K562 (cell line): ENCODE data around the gene CEACAM8. TPM values are rescaled to one million over a fixed set of nuclear protein-coding genes. Genes with fewer than 3 reads are reported as not detected.

Experiments
- ATAC-seq: fragments of 200-7000 bp; cut with Tn5 transposase; 3 replicates; pipeline ENCODE4 v1.9.1; 2020; ENCODE audit warnings: moderate library complexity
- BruUV-seq: library from RNA; stranded (reverse); fragments of 400-500 nt; replicated peaks from 2 replicates; lab custom pipeline; 2021; lab: Mats Ljungman, UMichigan
- CTCF ChIA-PET: fragments of 300-600 bp; formaldehyde crosslinking; extraction: SDS; loops from one replicate; lab custom pipeline; 2021; ENCODE audit warnings: low intra/inter-chr PET ratio; lab: Yijun Ruan, JAX
- POLR2A ChIA-PET: fragments of 300-600, 350-650 bp; sonication (Branson Sonifier 250); formaldehyde crosslinking; extraction: SDS; loops from one replicate; lab custom pipeline; 2021; ENCODE audit warnings: antibody characterized with exemption, inconsistent platforms; lab: Yijun Ruan, JAX
- DNase-seq, 4 experiments: peaks; one replicate each; pipeline versions ENCODE4 v3.0.0 to v3.0.0-alpha.2; 2011 to 2018; ENCODE audit warnings: low spot score in 3 of 4, mixed read lengths in 3 of 4; ENCODE audit errors: extremely low read depth in 1 of 4
- FAIRE-seq: peaks from 2 replicates; lab custom pipeline; 2011; peaks lifted over from hg19 to GRCh38; lab: Jason Lieb, UNC
- H2AFZ ChIP-seq: 2 replicates; pipeline ENCODE4 v1.6.0; 2011; ENCODE audit warnings: low read depth, low read length, control low read depth, inconsistent platforms
- H3K27ac ChIP-seq: fragments of 200-600 bp; 3 replicates; pipeline ENCODE4 v1.8.0; 2011; ENCODE audit warnings: low read depth, mild to moderate bottlenecking, control low read depth, inconsistent platforms, low read length, moderate library complexity, mixed read lengths; ENCODE audit errors: extremely low read depth
- H3K27me3 ChIP-seq, 2 experiments: fragments of 300-600 bp in 1 of 2; 2 replicates in 1 of 2; 3 replicates in 1 of 2; pipeline versions ENCODE4 v1.6.0 to v1.8.0; 2011; ENCODE audit warnings: inconsistent platforms in 2 of 2, low read length in 2 of 2, mild to moderate bottlenecking in 1 of 2, mixed read lengths in 1 of 2, moderate library complexity in 1 of 2; ENCODE audit not compliant: control insufficient read depth in 2 of 2, insufficient read depth in 2 of 2
- H3K36me3 ChIP-seq: fragments of 300-600 bp; 3 replicates; pipeline ENCODE4 v1.8.0; 2011; ENCODE audit warnings: mild to moderate bottlenecking, low read length, inconsistent platforms; ENCODE audit not compliant: control insufficient read depth, insufficient read depth
- H3K4me1 ChIP-seq, 2 experiments: fragments of 200-600 bp in 1 of 2; replicated peaks in 1 of 2; 2 replicates in 1 of 2; 3 replicates in 1 of 2; pipeline versions ENCODE4 v1.5.1 to v1.8.0; 2011; ENCODE audit warnings: inconsistent platforms in 2 of 2, low read length in 2 of 2, mild to moderate bottlenecking in 1 of 2, mixed read lengths in 1 of 2, moderate library complexity in 1 of 2; ENCODE audit not compliant: control insufficient read depth in 2 of 2, insufficient read depth in 2 of 2
- H3K4me2 ChIP-seq: 2 replicates; pipeline ENCODE4 v1.6.1; 2011; ENCODE audit warnings: low read length, control low read depth, inconsistent platforms, mixed read lengths; ENCODE audit not compliant: insufficient read depth
- H3K4me3 ChIP-seq: fragments of 200-600 bp; sonication (generic), shearing (Covaris generic); 2 replicates; pipeline ENCODE4 v1.5.1; 2016; ENCODE audit warnings: control low read depth, inconsistent platforms
- H3K79me2 ChIP-seq: fragments of 200-600 bp; 3 replicates; pipeline ENCODE4 v1.8.0; 2011; ENCODE audit warnings: low read length, inconsistent platforms; ENCODE audit not compliant: control insufficient read depth, insufficient read depth
- H3K9ac ChIP-seq, 2 experiments: 2 replicates each; pipeline versions ENCODE4 v1.6.0 to v1.6.1; 2011; ENCODE audit warnings: low read depth in 2 of 2, low read length in 2 of 2, control low read depth in 1 of 2, inconsistent platforms in 1 of 2, mild to moderate bottlenecking in 1 of 2, mixed read lengths in 1 of 2; ENCODE audit not compliant: insufficient read depth in 1 of 2
- H3K9me1 ChIP-seq: one replicate; pipeline ENCODE4 v1.6.0; 2011; ENCODE audit warnings: inconsistent platforms, mild to moderate bottlenecking, low read length, moderate library complexity; ENCODE audit not compliant: control insufficient read depth, insufficient read depth
- H3K9me3 ChIP-seq: replicated peaks from 2 replicates; pipeline ENCODE4 v1.5.1; 2011; ENCODE audit warnings: low read depth, low read length, inconsistent platforms; ENCODE audit not compliant: control insufficient read depth, insufficient read depth
- H4K20me1 ChIP-seq: replicated peaks from 2 replicates; pipeline ENCODE4 v1.6.1; 2011; ENCODE audit warnings: low read length, inconsistent platforms, mixed read lengths; ENCODE audit not compliant: control insufficient read depth, insufficient read depth
- CTBP1 ChIP-seq: fragments of 450-650 bp; IDR thresholded peaks from 2 replicates; pipeline ENCODE4 v1.6.1; 2016; ENCODE audit warnings: borderline replicate concordance
- E4F1 ChIP-seq: fragments of 250-450 bp; sonication (Bioruptor Pico); IDR thresholded peaks from 2 replicates; pipeline ENCODE4 v1.5.0; 2021; ENCODE audit warnings: mild to moderate bottlenecking, borderline replicate concordance
- EP400 ChIP-seq: fragments of 450-650 bp; IDR thresholded peaks from 2 replicates; pipeline ENCODE4 v1.6.1; 2017; ENCODE audit warnings: antibody characterized with exemption, mild to moderate bottlenecking, moderate library complexity
- ETS1 ChIP-seq: conservative IDR thresholded peaks from 2 replicates; pipeline ENCODE4 v1.6.1; 2011; ENCODE audit warnings: low read depth, mild to moderate bottlenecking, low read length; ENCODE audit not compliant: control insufficient read depth
- MITF ChIP-seq: IDR thresholded peaks from 2 replicates; pipeline ENCODE4 v1.6.1; 2014; ENCODE audit warnings: antibody characterized with exemption
- PHF20 ChIP-seq: fragments of 450-650 bp; IDR thresholded peaks from 2 replicates; pipeline ENCODE4 v1.6.1; 2018; ENCODE audit not compliant: partially characterized antibody
- RBM39 ChIP-seq: fragments of 200-400 bp; formaldehyde crosslinking; optimal IDR thresholded peaks from 2 replicates; pipeline ENCODE3; 2018; ENCODE audit warnings: low read depth, low read length
- SFPQ ChIP-seq: fragments of 200-400 bp; formaldehyde crosslinking; IDR thresholded peaks from 2 replicates; pipeline ENCODE4 v1.6.1; 2017; ENCODE audit warnings: mild to moderate bottlenecking, low read depth, low read length, moderate library complexity
- SMAD1 ChIP-seq: fragments of 150-350 bp; IDR thresholded peaks from 2 replicates; pipeline ENCODE4 v1.6.1; 2014; ENCODE audit warnings: low read length, low read depth; ENCODE audit not compliant: partially characterized antibody
- USF2 ChIP-seq: sonication (generic); formaldehyde crosslinking; IDR thresholded peaks from 2 replicates; pipeline ENCODE4 v1.5.0; 2020; ENCODE audit warnings: missing genetic modification reagents
- ZNF23 ChIP-seq: fragments of 250-450 bp; sonication (Bioruptor Pico); IDR thresholded peaks from 2 replicates; pipeline ENCODE4 v1.4.0; 2020; ENCODE audit warnings: mild to moderate bottlenecking
- ZNF280A ChIP-seq: fragments of 450-650 bp; IDR thresholded peaks from 2 replicates; pipeline ENCODE4 v1.6.1; 2018; ENCODE audit warnings: mild to moderate bottlenecking, low read depth; ENCODE audit not compliant: partially characterized antibody
- ZNF589 ChIP-seq: fragments of 200-800 bp; sonication (Bioruptor generic); IDR thresholded peaks from 2 replicates; pipeline ENCODE4 v1.6.1; 2016; ENCODE audit warnings: low read depth, missing genetic modification characterization, missing compliant biosample characterization
- WGBS: fragments of 100-300 bp; shearing (Covaris generic); methylation state at CpG from one replicate; pipeline ENCODE4 v1.1.6; 2016; ENCODE audit warnings: low coverage, mixed read lengths; ENCODE audit not compliant: insufficient coverage; ENCODE audit errors: missing lambda C conversion rate; 5-methylcytosine and 5-hydroxymethylcytosine counted together
- in situ Hi-C: fragments of 300-500 bp; cut with MboI; formaldehyde crosslinking; loops from 4 replicates; pipeline ENCODE4 v1.15.0; 2018; ENCODE audit warnings: inconsistent platforms, mixed read lengths
- intact Hi-C: fragments of 100-400 bp; cut with micrococcal nuclease; formaldehyde crosslinking; loops from 2 replicates; pipeline ENCODE4 v1.14.2; 2022
- polyA plus RNA-seq, 8 experiments: library from polyadenylated mRNA; depleted of rRNA in 4 of 8; stranded (reverse) in 5 of 8; unstranded in 3 of 8; fragments of >200 nt; fragmentation: Nextera tagmentation in 2 of 8; fragmentation: Illumina TruSeq in 1 of 8; extraction: Ambion mirVana in 2 of 8; extraction: Trizol in 1 of 8; gene quantifications; 2 replicates each; pipeline versions ENCODE4 v1.2.1 to v1.2.3, GENCODE V29; 2011 to 2014; ENCODE audit warnings: inconsistent platforms in 1 of 8, missing spikeins in 1 of 8
- total RNA-seq, 7 experiments: library from RNA; depleted of rRNA in 6 of 7; stranded (reverse); fragments of >200 nt in 6 of 7; fragmentation: Illumina TruSeq in 2 of 7; extraction: Trizol in 2 of 7; gene quantifications; 2 replicates each; pipeline versions ENCODE4 v1.2.1 to v1.2.3, GENCODE V29; 2011 to 2021; ENCODE audit warnings: low replicate concordance in 1 of 7

The CEACAM8 gene
- total and polyA plus RNA-seq, 9 of the 15 experiments (the other 6 are each of a cell fraction or from before 2014, with no cell fraction given), result not detected

GRCh38 chr19:42573642-42574041, 21.1 kb downstream of the CEACAM8 start:
- no TSS peak for BruUV-seq
- no peak for ATAC-seq
- Histone ChIP-seq H3K9me3 (no peaks in the 10 kb centered on the region), H3K9me1 (no peaks in the 10 kb centered on the region), H3K27me3 (no peaks in the 10 kb centered on the region), H3K4me3 (no peak overlapping the region), H2AFZ (no peak overlapping the region), H3K79me2 (no peaks in the 10 kb centered on the region), H4K20me1 (no peaks in the 10 kb centered on the region), H3K9ac (no peak overlapping the region; a peak in 1 of 4 replicates), H3K4me2 (no peak overlapping the region), H3K4me1 (no peaks in the 10 kb centered on the region), H3K27ac (no peak overlapping the region), H3K36me3 (no peaks in the 10 kb centered on the region)
- POLR2A ChIA-PET, result interaction anchor here (0.6 kb wide), 1 partner anchor 1434 kb away, joined by 3 read pairs; no protein-coding TSS in a partner anchor
- intact Hi-C loops (no loop called here), in situ Hi-C loops (no loop called here)
- CTCF ChIA-PET, result no interaction called here
- no peak for DNase-seq
- 0% methylated on average over 1 of the region's 1 CpG for WGBS
- FAIRE-seq, result no peak
- TF ChIP-seq CTBP1 (no peak), RBM39 (no peak), ZNF589 (CRISPR knock-in tag) (no peak), E4F1 (no peak), ETS1 (no peak), USF2 (CRISPR knock-in tag) (no peak), PHF20 (no peak), ZNF23 (no peak), SFPQ (no peak), MITF (no peak), SMAD1 (no peak), ZNF280A (no peak), EP400 (no peak)
